Nephron (organoid): ENCODE data around the gene RFTN1.

ENCODE experiments used
- H3K27ac Mint-ChIP-seq, 3 experiments: 2 replicates each; pipeline ENCODE4 v1.8.0; 2020; ENCODE audit warnings: mixed read lengths in 3 of 3, mild to moderate bottlenecking in 2 of 3, moderate library complexity in 1 of 3
- H3K27me3 Mint-ChIP-seq: 2 replicates; pipeline ENCODE4 v1.8.0; 2021; ENCODE audit warnings: low read depth, mild to moderate bottlenecking, moderate library complexity, mixed read lengths
- H3K36me3 Mint-ChIP-seq: 2 replicates; pipeline ENCODE4 v1.8.0; 2020; ENCODE audit warnings: low read depth, mixed read lengths
- H3K4me1 Mint-ChIP-seq: 2 replicates; pipeline ENCODE4 v1.8.0; 2020; ENCODE audit warnings: mixed read lengths
- H3K4me3 Mint-ChIP-seq, 3 experiments: 2 replicates each; pipeline ENCODE4 v1.8.0; 2020; ENCODE audit warnings: mild to moderate bottlenecking in 3 of 3, mixed read lengths in 3 of 3, moderate library complexity in 2 of 3
- H3K9me3 Mint-ChIP-seq: 2 replicates; pipeline ENCODE4 v1.8.0; 2020; ENCODE audit warnings: mixed read lengths
- TF ChIP-seq, protein P1 (sequence below), 3 experiments: fragments of 200-600 bp; sonication (generic); IDR thresholded peaks; one replicate each; pipeline ENCODE4 v1.5.0; 2021; ENCODE audit warnings: antibody characterized with exemption in 3 of 3; ENCODE audit not compliant: unreplicated experiment in 3 of 3

The RFTN1 gene

DNA sequence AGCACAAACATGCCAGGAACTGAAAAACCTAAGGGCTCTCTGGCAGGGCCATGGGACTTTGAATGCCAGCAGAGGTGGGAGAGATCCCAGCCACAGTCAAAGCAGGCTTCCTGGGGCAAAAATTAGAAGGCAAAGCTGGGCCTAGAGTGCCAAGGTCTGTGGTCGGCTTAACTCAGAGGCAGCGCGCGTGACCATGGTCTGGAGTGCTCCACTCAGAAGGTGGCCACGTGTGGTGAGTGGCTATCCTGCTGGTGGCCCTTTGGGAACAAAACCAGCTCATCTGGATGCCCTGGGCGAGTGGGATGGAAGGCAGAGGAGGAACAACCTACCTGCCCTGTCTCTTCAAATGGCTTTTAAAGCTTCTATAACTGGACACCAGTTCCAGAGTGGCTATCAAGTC lies 185.4 kb downstream of the RFTN1 start:
- TF ChIP-seq, protein P1, sequence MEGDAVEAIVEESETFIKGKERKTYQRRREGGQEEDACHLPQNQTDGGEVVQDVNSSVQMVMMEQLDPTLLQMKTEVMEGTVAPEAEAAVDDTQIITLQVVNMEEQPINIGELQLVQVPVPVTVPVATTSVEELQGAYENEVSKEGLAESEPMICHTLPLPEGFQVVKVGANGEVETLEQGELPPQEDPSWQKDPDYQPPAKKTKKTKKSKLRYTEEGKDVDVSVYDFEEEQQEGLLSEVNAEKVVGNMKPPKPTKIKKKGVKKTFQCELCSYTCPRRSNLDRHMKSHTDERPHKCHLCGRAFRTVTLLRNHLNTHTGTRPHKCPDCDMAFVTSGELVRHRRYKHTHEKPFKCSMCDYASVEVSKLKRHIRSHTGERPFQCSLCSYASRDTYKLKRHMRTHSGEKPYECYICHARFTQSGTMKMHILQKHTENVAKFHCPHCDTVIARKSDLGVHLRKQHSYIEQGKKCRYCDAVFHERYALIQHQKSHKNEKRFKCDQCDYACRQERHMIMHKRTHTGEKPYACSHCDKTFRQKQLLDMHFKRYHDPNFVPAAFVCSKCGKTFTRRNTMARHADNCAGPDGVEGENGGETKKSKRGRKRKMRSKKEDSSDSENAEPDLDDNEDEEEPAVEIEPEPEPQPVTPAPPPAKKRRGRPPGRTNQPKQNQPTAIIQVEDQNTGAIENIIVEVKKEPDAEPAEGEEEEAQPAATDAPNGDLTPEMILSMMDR (IDR thresholded peaks at IDR 0.05; ENCODE audit: unreplicated experiment in 3 of 3) = no peak
- H3K9me3 Mint-ChIP-seq = peaks cover 20% of the 10 kb centered on the region
- H3K27me3 Mint-ChIP-seq = no peaks in the 10 kb centered on the region
- peaks cover 9% of the 10 kb centered on the region for H3K4me1 Mint-ChIP-seq
- H3K4me3 Mint-ChIP-seq = no peak overlapping the region
- peaks cover 51% of the 10 kb centered on the region for H3K36me3 Mint-ChIP-seq
- H3K27ac Mint-ChIP-seq = no peak overlapping the region

DNA sequence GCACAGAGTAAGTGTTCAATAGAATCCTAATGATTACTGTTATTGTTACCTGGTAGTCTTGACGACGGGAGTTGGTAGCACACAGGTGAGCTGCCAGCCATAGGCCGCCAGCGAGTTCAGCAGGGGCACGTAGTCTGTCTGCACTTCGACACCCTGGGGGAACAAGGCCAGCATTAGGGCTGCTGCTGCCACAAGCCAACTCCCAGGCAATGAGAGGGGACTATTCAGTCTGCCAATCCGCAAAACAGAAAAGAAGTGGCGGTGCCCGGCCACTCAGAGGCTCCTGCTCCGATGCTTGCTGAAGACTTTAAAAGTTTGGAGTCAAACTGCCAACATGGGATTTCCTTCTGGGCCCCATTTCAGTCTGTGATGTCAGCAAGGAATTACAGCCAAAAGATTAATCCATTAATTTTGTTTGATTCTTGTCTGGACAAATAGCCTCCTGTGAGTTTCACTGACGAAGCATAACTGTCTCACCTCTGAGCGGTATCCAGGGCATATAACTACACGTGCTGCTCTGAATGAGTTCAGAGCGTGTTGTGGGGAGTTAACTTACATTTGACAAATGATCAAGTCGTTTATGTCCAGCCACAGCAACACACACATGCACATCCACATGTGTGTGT lies 186.7 kb downstream of the RFTN1 start:
- Mint-ChIP-seq H3K9me3 (peaks cover 9% of the 10 kb centered on the region), H3K4me3 (no peak overlapping the region), H3K36me3 (peaks cover 41% of the 10 kb centered on the region), H3K27ac (peak overlapping the region in 1 of 3 experiments; percentile 13), H3K27me3 (no peaks in the 10 kb centered on the region), H3K4me1 (peaks cover 9% of the 10 kb centered on the region)
- TF ChIP-seq, protein P1 (IDR thresholded peaks at IDR 0.05; ENCODE audit: unreplicated experiment in 3 of 3) = no peak

DNA sequence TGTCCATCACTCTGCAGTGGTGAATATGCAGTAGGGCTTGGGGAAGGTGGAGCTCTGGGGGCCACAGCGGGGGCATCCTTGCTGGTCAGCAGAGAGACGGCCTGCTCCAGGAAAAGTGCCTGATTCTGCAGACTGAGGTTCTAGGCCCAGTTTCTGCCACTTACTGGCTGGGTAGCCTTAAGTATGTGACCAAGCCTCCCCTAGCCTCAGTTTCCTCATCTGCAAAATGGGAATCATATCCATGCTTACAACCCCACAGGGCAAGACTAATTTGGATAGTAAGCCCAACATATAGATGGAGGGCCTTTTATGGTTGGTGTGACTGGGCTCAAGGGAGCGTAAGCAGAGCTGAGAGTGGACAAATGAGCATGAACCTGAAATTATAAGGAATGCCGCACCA lies 187.6 kb downstream of the RFTN1 start:
- Mint-ChIP-seq H3K4me1 (peaks cover 9% of the 10 kb centered on the region), H3K4me3 (no peak overlapping the region), H3K27me3 (no peaks in the 10 kb centered on the region), H3K27ac (no peak overlapping the region), H3K9me3 (peaks cover 3% of the 10 kb centered on the region), H3K36me3 (peaks cover 38% of the 10 kb centered on the region)
- TF ChIP-seq, protein P1 (IDR thresholded peaks at IDR 0.05; ENCODE audit: unreplicated experiment in 3 of 3) = no peak

DNA sequence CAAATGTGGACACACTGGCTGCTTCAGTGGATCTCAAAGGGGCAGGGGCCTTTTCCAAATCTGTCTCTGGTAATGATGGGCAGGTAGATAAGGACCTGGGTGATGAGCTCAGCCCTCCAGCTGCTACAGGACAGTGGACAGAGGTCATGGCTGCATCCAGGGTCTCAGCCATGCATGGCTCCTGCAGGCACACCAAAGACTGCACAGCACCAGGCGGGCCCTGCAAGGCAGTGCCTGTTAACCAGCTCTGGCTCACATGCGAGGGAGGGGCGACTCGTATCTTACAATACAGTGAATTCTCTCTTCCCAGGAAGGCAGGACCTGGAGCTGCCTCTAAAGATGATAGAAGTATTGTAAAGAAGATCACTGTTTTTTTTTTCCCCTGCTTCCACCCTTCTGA lies 189.8 kb downstream of the RFTN1 start:
- Mint-ChIP-seq H3K36me3 (peaks cover 30% of the 10 kb centered on the region), H3K27ac (no peak overlapping the region), H3K4me3 (no peak overlapping the region), H3K9me3 (no peaks in the 10 kb centered on the region), H3K27me3 (no peaks in the 10 kb centered on the region), H3K4me1 (no peaks in the 10 kb centered on the region)
- TF ChIP-seq, protein P1 (IDR thresholded peaks at IDR 0.05; ENCODE audit: unreplicated experiment in 3 of 3) = no peak

DNA sequence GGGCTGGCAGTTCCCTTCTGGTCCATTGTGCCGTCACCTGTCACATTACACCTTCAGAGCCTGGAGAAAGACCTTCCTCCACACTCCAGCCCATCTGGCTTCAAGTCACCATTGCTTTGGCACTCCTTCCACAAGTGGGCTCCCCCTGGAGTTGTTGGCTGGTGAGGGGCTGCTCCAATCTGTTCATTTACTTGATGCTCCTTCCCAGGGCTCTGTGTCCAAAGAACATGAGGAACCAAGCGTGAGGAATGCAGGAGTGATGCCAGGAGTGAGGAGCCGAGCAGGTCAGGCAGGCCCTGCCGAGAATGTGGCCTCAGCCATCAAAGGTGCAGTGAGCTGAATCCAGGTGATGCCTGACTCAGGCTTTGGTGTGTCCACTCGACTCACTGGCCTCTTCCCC lies 191.3 kb downstream of the RFTN1 start:
- Mint-ChIP-seq H3K4me3 (no peak overlapping the region), H3K4me1 (no peaks in the 10 kb centered on the region), H3K27ac (no peak overlapping the region), H3K36me3 (peaks cover 34% of the 10 kb centered on the region), H3K27me3 (no peaks in the 10 kb centered on the region), H3K9me3 (no peaks in the 10 kb centered on the region)
- TF ChIP-seq, protein P1 (IDR thresholded peaks at IDR 0.05; ENCODE audit: unreplicated experiment in 3 of 3) = no peak

DNA sequence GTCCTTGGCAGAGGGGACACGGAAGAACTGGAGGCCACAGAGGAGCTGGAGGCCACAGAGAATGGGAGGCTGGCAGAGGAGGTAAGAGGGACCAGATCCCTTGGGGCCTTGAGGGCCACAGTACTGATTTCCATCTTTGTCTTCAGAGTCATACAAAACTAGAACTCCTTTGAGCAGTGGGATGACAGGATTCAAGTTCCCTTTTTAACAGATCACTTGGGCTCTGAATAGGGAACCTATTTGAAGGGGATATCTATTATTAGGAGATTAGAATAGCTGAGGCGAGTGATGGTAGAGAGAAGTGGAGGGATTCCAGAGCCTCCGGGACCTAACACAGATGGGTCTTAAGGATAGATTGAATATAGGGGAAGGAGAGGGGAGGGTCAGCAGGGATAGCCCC lies 192.8 kb downstream of the RFTN1 start:
- Mint-ChIP-seq H3K27ac (no peak overlapping the region), H3K27me3 (no peaks in the 10 kb centered on the region), H3K4me3 (no peak overlapping the region), H3K36me3 (peaks cover 45% of the 10 kb centered on the region), H3K4me1 (no peaks in the 10 kb centered on the region), H3K9me3 (no peaks in the 10 kb centered on the region)
- TF ChIP-seq, protein P1 (IDR thresholded peaks at IDR 0.05; ENCODE audit: unreplicated experiment in 3 of 3) = no peak
